Measurements from ENCODE around the gene CMTM2.

DNA sequence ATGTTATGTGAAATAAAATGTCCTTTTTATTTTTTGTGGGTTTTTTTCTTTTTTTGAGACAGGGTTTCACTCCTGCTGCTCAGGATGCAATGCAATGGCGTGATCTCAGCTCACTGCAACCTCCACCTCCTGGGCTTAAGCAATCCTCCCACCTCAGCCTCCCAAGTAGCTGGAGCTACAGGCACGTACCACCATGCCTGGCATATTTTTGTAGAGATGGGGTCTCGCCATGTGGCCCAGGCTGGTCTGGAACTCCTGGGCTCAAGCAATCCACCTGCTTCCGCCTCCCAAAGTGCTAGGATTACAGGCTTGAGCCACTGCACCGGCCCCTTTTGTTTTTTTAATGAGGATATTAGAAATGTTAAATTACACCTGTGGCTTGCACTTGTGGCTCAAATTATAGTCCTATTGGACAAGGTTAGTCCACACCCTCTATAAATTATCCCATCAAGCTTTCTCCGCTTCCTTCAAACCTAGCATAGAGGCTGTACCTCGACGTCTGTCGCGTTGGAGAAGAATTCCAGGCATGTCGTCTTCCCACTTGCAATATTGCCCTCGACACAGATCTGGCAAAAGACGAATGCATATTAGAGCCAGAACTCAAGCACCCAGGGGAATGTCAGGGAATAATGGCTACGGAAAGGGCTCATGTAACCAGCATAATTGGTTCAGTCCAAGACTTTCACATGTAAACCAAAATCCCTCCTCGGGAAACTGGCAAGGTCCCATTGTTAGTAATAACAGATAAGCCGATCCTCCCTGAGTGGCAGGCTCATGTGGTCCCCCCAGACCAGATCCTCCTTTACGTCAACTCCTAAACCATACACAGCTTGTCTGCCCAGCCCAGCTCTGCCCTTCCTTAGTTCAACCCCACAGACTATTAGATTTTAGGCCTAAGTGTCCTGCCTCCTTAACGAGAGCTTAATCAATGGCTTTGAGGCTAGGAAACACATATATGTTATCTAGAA lies 37.6 kb upstream of the CMTM2 start:
- TF ChIP-seq, protein P1, sequence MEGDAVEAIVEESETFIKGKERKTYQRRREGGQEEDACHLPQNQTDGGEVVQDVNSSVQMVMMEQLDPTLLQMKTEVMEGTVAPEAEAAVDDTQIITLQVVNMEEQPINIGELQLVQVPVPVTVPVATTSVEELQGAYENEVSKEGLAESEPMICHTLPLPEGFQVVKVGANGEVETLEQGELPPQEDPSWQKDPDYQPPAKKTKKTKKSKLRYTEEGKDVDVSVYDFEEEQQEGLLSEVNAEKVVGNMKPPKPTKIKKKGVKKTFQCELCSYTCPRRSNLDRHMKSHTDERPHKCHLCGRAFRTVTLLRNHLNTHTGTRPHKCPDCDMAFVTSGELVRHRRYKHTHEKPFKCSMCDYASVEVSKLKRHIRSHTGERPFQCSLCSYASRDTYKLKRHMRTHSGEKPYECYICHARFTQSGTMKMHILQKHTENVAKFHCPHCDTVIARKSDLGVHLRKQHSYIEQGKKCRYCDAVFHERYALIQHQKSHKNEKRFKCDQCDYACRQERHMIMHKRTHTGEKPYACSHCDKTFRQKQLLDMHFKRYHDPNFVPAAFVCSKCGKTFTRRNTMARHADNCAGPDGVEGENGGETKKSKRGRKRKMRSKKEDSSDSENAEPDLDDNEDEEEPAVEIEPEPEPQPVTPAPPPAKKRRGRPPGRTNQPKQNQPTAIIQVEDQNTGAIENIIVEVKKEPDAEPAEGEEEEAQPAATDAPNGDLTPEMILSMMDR (IDR thresholded peaks at IDR 0.05) = no peak
- no peak for TF ChIP-seq POLR2A (IDR thresholded peaks at IDR 0.05)
